ENCODE data around the gene ANGPTL2.

ANGPTL2 gene

DNA sequence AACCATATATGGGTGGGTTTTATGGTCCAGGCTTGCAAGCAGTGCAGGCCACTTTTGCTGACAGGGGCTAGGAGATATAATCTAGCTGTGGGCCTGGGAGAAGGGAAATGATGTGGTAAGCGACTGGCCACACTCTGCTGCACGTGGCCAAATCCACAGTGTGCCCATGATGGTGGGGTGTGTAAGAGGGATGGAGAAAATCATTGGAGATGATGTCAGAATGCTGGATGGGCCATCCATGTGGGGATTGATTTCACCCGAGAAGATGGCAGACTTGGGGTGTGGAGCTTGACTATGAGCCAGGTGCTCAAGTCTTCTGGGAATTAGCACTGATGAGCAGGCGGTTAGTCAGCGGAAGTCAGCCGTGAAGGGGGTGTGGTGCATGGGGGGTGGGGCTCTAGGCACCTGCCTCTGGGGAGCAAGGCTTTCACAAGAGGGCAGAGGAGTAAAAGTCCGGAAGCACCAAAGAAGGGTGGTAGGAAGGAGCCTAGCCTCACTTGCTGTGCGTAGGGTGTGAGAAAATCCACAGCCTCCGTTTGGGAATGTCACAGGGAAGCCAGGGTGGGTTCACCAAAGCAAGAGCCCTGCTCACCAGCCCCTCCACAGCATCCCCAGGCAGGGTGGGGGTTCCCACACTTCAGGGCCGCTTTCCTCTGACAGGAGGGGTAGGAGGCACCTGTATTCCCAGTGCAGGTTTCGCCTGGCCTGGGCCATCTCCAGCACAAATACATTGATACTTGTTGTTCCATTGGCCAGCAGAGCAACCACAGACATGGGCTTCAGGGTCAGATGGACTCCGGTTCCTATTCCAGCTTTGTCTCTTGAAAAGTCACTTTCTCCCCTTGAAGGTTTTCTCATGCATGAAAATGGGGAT, 44.5 kb upstream of the ANGPTL2 start:
- Histone ChIP-seq H3K4me1 (ENCODE audit: insufficient read depth, low read length) (no peaks in the 10 kb centered on the region), H3K4me3 (ENCODE audit: low read depth in 1 of 2, low read length in 2 of 2) (no peak overlapping the region), H3K27me3 (ENCODE audit: insufficient read depth, low read length, poor library complexity) (peaks cover 20% of the 10 kb centered on the region), H2AFZ (ENCODE audit: low read depth, low read length) (no peak overlapping the region), H3K27ac (ENCODE audit: low read length) (no peak overlapping the region), H3K79me2 (ENCODE audit: insufficient read depth, low read length) (no peaks in the 10 kb centered on the region), H4K20me1 (ENCODE audit: insufficient read depth, low read length) (0 out of 2 replicates have a peak, but pooled peaks cover 4% of the 10 kb centered on the region), H3K36me3 (ENCODE audit: insufficient read depth, low read length) (no peaks in the 10 kb centered on the region), H3K4me2 (ENCODE audit: insufficient read depth, low read length) (no peak overlapping the region), H3K9me3 (ENCODE audit: insufficient read depth, low read length, severe bottlenecking) (no peaks in the 10 kb centered on the region), H3K9ac (ENCODE audit: low read depth, low read length) (no peak overlapping the region)
- ATAC-seq (ENCODE audit: insufficient read depth, low read depth) (peak; percentile 31; the same call in 1 of the 3 replicates), DNase-seq (peak; percentile 21)
- TF ChIP-seq EZH2 (IDR thresholded peaks at IDR 0.05; ENCODE audit: borderline replicate concordance, low read depth, low read length, severe bottlenecking): no peak
- TF ChIP-seq, protein P1, sequence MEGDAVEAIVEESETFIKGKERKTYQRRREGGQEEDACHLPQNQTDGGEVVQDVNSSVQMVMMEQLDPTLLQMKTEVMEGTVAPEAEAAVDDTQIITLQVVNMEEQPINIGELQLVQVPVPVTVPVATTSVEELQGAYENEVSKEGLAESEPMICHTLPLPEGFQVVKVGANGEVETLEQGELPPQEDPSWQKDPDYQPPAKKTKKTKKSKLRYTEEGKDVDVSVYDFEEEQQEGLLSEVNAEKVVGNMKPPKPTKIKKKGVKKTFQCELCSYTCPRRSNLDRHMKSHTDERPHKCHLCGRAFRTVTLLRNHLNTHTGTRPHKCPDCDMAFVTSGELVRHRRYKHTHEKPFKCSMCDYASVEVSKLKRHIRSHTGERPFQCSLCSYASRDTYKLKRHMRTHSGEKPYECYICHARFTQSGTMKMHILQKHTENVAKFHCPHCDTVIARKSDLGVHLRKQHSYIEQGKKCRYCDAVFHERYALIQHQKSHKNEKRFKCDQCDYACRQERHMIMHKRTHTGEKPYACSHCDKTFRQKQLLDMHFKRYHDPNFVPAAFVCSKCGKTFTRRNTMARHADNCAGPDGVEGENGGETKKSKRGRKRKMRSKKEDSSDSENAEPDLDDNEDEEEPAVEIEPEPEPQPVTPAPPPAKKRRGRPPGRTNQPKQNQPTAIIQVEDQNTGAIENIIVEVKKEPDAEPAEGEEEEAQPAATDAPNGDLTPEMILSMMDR (IDR thresholded peaks at IDR 0.05; ENCODE audit: borderline replicate concordance, extremely low read depth, low read length, poor library complexity, severe bottlenecking): no peak

DNA sequence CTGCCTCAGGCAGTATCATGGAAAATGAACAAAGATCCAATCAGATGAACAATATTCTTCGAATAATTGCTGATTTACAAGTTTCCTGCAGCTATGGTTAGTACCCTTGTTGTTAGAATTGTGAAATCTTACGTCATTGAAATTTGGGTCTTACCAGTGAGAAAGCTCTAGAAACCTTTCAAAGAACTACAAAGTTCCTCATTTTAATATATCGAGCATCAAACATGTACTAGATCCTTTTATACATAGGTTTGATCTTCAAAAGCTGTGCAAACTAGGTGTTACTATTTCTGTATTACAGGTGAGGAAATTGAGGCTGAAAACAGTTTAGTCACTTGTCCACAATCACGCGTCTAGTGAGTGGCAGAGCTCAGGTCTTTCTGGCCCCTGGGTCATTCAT, 43.7 kb upstream of the ANGPTL2 start:
- H2AFZ ChIP-seq (ENCODE audit: low read depth, low read length): no peak overlapping the region
- TF ChIP-seq, protein P1 (IDR thresholded peaks at IDR 0.05; ENCODE audit: borderline replicate concordance, extremely low read depth, low read length, poor library complexity, severe bottlenecking): no peak
- no peak for TF ChIP-seq EZH2 (IDR thresholded peaks at IDR 0.05; ENCODE audit: borderline replicate concordance, low read depth, low read length, severe bottlenecking)
- no peaks in the 10 kb centered on the region for H3K9me3 ChIP-seq (ENCODE audit: insufficient read depth, low read length, severe bottlenecking)
- H3K36me3 ChIP-seq (ENCODE audit: insufficient read depth, low read length): no peaks in the 10 kb centered on the region
- ATAC-seq (ENCODE audit: insufficient read depth, low read depth) (no peak), DNase-seq (no peak)
- H3K79me2 ChIP-seq (ENCODE audit: insufficient read depth, low read length): no peaks in the 10 kb centered on the region
- no peaks in the 10 kb centered on the region for H3K4me1 ChIP-seq (ENCODE audit: insufficient read depth, low read length)
- H3K9ac ChIP-seq (ENCODE audit: low read depth, low read length): no peak overlapping the region
- 0 out of 2 replicates have a peak, but pooled peaks cover 4% of the 10 kb centered on the region for H4K20me1 ChIP-seq (ENCODE audit: insufficient read depth, low read length)
- H3K27me3 ChIP-seq (ENCODE audit: insufficient read depth, low read length, poor library complexity): peaks cover 20% of the 10 kb centered on the region
- no peak overlapping the region for H3K4me3 ChIP-seq (ENCODE audit: low read depth in 1 of 2, low read length in 2 of 2)
- no peak overlapping the region for H3K4me2 ChIP-seq (ENCODE audit: insufficient read depth, low read length)
- H3K27ac ChIP-seq (ENCODE audit: low read length): no peak overlapping the region

DNA sequence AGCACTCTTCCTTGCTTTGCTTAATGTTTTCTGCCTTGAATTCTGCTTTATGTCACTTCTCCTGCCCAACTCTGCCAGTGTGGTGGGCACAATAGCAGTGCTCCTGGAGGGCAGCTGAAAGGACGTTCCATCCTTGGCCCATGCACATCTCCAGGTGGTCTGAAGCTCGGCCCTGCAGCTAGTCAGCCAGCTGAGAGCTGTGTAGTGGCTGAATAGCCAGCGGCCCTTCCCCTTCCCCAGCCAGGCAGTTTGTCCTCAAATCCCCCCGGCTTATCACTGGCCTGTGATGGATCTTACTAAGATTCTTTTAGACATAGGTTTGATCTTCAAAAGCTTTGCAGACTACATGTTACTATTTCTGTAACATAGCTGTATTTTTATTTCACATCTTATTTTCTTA, 42.7 kb upstream of the ANGPTL2 start:
- Histone ChIP-seq H3K9ac (ENCODE audit: low read depth, low read length) (no peak overlapping the region), H3K36me3 (ENCODE audit: insufficient read depth, low read length) (no peaks in the 10 kb centered on the region), H3K27me3 (ENCODE audit: insufficient read depth, low read length, poor library complexity) (peaks cover 25% of the 10 kb centered on the region), H3K4me1 (ENCODE audit: insufficient read depth, low read length) (no peaks in the 10 kb centered on the region), H3K4me2 (ENCODE audit: insufficient read depth, low read length) (no peak overlapping the region), H3K9me3 (ENCODE audit: insufficient read depth, low read length, severe bottlenecking) (no peaks in the 10 kb centered on the region), H3K27ac (ENCODE audit: low read length) (no peak overlapping the region), H4K20me1 (ENCODE audit: insufficient read depth, low read length) (0 out of 2 replicates have a peak, but pooled peaks cover 4% of the 10 kb centered on the region), H3K4me3 (ENCODE audit: low read depth in 1 of 2, low read length in 2 of 2) (no peak overlapping the region), H2AFZ (ENCODE audit: low read depth, low read length) (no peak overlapping the region), H3K79me2 (ENCODE audit: insufficient read depth, low read length) (no peaks in the 10 kb centered on the region)
- no peak for TF ChIP-seq EZH2 (IDR thresholded peaks at IDR 0.05; ENCODE audit: borderline replicate concordance, low read depth, low read length, severe bottlenecking)
- TF ChIP-seq, protein P1 (IDR thresholded peaks at IDR 0.05; ENCODE audit: borderline replicate concordance, extremely low read depth, low read length, poor library complexity, severe bottlenecking): no peak
- DNase-seq: no peak
- ATAC-seq (ENCODE audit: insufficient read depth, low read depth): no peak

All from DND-41 (cell line).